ENCODE data around the gene GRAMD1A. TPM values are rescaled to one million over a fixed set of nuclear protein-coding genes. Genes with fewer than 3 reads are reported as not detected.

Gene GRAMD1A
- total RNA-seq, 1 donor from 2014 or later: 88.0 TPM

DNA sequence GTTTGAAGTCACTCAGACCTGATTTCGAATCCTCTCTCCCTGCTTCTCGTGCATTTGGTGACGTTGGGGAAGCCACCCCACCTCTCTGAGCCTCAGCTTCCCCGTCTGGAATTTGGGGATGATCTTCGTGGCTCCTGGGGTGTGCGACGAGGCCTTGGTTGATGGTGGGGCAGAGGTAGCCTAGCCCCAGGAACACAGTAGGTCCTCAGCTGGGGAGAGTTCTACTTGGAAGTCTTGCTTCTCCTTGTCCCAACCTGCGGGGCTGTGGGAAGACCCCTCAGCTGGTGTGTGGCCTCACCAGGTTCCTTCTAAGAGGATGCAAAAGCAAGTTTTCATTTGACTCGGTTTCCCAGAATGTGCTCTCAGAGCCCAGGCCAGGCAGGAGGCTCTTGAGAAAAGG is 54.5 kb downstream of the GRAMD1A start:
- Histone ChIP-seq H3K4me3 (ENCODE audit: low read depth, low read length) (no peak overlapping the region), H3K36me3 (ENCODE audit: control insufficient read depth, insufficient read depth, low read length) (no peaks in the 10 kb centered on the region), H3K27me3 (ENCODE audit: control insufficient read depth, insufficient read depth, low read length) (peaks cover 10% of the 10 kb centered on the region)
- TF ChIP-seq, protein P1, sequence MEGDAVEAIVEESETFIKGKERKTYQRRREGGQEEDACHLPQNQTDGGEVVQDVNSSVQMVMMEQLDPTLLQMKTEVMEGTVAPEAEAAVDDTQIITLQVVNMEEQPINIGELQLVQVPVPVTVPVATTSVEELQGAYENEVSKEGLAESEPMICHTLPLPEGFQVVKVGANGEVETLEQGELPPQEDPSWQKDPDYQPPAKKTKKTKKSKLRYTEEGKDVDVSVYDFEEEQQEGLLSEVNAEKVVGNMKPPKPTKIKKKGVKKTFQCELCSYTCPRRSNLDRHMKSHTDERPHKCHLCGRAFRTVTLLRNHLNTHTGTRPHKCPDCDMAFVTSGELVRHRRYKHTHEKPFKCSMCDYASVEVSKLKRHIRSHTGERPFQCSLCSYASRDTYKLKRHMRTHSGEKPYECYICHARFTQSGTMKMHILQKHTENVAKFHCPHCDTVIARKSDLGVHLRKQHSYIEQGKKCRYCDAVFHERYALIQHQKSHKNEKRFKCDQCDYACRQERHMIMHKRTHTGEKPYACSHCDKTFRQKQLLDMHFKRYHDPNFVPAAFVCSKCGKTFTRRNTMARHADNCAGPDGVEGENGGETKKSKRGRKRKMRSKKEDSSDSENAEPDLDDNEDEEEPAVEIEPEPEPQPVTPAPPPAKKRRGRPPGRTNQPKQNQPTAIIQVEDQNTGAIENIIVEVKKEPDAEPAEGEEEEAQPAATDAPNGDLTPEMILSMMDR (IDR thresholded peaks at IDR 0.05; ENCODE audit: insufficient read depth, low read length, poor library complexity, severe bottlenecking): no peak
- no peak for DNase-seq (ENCODE audit: low read depth)

DNA sequence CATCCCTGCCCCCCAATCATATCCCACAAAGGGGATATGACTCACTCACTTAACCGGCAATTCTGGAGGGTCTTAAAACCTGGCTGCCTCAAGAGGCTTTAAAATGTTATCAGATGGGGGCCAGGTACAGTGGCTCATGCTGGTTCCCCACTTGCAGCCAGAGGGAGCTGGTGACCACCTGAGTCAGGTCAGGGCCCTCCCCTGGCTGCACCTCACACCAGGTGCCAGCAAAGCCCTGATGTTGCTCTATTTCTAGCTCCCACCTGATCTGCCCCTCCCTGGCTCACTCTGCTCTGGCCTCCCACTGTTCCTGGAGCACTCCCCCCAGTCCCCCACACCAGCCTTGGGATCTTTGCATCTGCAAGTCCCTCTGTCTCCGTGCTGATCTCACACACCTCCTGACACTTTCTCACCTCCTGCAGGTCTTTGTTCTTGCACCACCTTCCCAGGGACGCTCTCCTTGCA is 55.6 kb downstream of the GRAMD1A start:
- DNase-seq (ENCODE audit: low read depth): no peak
- TF ChIP-seq, protein P1 (IDR thresholded peaks at IDR 0.05; ENCODE audit: insufficient read depth, low read length, poor library complexity, severe bottlenecking): peak; percentile 53
- Histone ChIP-seq H3K27me3 (ENCODE audit: control insufficient read depth, insufficient read depth, low read length) (peaks cover 10% of the 10 kb centered on the region), H3K36me3 (ENCODE audit: control insufficient read depth, insufficient read depth, low read length) (no peaks in the 10 kb centered on the region), H3K4me3 (ENCODE audit: low read depth, low read length) (no peak overlapping the region)

DNA sequence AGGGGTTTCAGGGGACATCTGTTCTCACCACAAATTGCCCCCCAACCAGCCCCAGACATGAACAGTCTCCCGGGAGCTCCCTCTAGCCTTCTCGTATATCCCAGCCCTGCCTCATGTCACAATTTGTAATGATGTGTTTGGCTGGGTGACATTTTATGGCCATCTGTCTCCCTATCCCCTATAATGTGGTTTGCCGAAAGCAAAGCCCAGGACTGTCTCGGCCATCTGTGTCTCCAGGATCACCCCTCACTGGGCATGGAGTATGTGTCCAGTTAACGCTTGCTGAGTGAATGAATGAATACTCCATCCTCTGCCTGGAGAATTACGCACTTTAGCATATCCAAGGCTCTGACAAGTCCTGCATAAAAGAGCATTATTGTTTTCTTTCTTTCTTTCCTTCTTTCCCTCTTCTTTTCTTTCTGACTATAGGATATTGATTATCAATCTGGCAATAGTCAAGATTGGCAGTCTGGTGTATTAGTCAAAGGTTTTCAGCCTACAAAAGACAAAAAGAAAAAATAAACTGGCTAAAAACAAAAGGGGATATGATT is 56.5 kb downstream of the GRAMD1A start:
- H3K36me3 ChIP-seq (ENCODE audit: control insufficient read depth, insufficient read depth, low read length): no peaks in the 10 kb centered on the region
- peaks cover 10% of the 10 kb centered on the region for H3K27me3 ChIP-seq (ENCODE audit: control insufficient read depth, insufficient read depth, low read length)
- DNase-seq (ENCODE audit: low read depth): no peak
- H3K4me3 ChIP-seq (ENCODE audit: low read depth, low read length): no peak overlapping the region
- TF ChIP-seq, protein P1 (IDR thresholded peaks at IDR 0.05; ENCODE audit: insufficient read depth, low read length, poor library complexity, severe bottlenecking): no peak

DNA sequence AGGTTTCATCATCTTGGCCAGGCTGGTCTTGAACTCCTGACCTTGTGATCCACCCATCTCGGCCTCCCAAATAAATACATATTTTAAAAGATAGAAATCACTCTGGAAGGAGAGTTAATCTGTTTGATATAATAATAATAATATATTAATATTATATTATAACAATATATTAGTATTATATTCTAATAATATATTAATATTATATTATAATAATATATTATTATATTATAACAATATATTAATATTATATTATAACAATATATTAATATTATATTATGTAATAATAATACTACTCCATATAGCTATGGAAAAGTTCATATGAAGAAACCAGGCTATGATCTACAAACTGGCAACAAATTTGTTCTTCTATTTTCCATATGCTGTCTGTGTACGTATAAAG is 58.2 kb downstream of the GRAMD1A start:
- DNase-seq (ENCODE audit: low read depth): no peak
- TF ChIP-seq, protein P1 (IDR thresholded peaks at IDR 0.05; ENCODE audit: insufficient read depth, low read length, poor library complexity, severe bottlenecking): no peak
- Histone ChIP-seq H3K27me3 (ENCODE audit: control insufficient read depth, insufficient read depth, low read length) (peaks cover 10% of the 10 kb centered on the region), H3K4me3 (ENCODE audit: low read depth, low read length) (no peak overlapping the region), H3K36me3 (ENCODE audit: control insufficient read depth, insufficient read depth, low read length) (no peaks in the 10 kb centered on the region)

DNA sequence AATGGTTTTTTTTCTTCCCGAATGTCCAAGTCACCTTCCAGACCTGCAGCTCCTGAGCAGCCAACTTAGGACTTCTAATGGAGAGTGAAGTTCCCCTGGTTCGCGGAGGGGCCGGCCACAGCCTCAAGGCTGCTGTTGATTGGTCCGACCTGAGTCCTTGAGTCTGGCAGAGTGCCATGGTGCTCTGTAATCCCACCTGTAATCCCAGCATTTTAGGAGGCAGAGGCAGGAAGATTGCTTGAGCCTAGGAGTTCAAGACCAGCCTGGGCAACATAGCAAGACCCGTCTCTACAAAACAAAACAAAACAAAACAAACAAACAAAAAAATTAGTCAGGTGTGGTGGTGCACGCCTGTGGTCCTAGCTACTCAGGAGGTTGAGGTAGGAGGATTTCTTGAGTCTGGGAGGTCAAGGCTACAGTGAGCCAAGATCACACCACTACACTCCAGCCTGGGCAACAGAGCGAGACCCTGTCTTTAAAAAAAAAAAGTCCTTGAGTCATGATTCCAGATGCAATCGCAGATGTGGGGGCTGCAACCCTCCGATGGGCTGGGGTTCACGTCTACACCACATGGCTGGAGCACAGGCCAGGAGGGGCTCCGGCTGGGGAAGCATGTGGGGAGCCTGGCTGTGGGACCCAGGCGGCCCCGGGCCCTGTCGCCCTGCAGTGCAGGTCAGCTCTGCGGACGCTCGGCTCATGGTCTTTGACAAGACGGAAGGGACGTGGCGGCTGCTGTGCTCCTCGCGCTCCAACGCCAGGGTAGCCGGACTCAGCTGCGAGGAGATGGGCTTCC is 59.1 kb downstream of the GRAMD1A start:
- Histone ChIP-seq H3K36me3 (ENCODE audit: control insufficient read depth, insufficient read depth, low read length) (no peaks in the 10 kb centered on the region), H3K4me3 (ENCODE audit: low read depth, low read length) (no peak overlapping the region), H3K27me3 (ENCODE audit: control insufficient read depth, insufficient read depth, low read length) (peaks cover 10% of the 10 kb centered on the region)
- DNase-seq (ENCODE audit: low read depth): no peak
- TF ChIP-seq, protein P1 (IDR thresholded peaks at IDR 0.05; ENCODE audit: insufficient read depth, low read length, poor library complexity, severe bottlenecking): no peak

Measured in kidney epithelial cell (primary cell).